Cardiac muscle cell (in vitro differentiated cells and primary cell): ENCODE results near the gene MERTK. TPM values are rescaled to one million over a fixed set of nuclear protein-coding genes. Genes with fewer than 3 reads are reported as not detected.
"Not testable (repeated sequence)": the region's sequence is repeated elsewhere in the genome, so short reads cannot be mapped to it uniquely, and the experiment has no call there.

Experiments
- DNase-seq, 2 donors: peaks; one replicate each; pipeline versions ENCODE4 v3.0.0 to v3.0.0-alpha.2; 2010 to 2017; ENCODE audit warnings: low read depth in 1 of 2, low spot score in 1 of 2
- H3K27ac ChIP-seq: fragments of 200-600 bp; sonication (generic); 2 replicates; pipeline ENCODE4 v1.5.1; 2016
- H3K27me3 ChIP-seq: fragments of 200-600 bp; sonication (generic); 2 replicates; pipeline ENCODE4 v1.6.0; 2016; ENCODE audit warnings: control low read depth
- H3K36me3 ChIP-seq: fragments of 200-600 bp; sonication (generic); 2 replicates; pipeline ENCODE4 v1.5.1; 2016; ENCODE audit warnings: control low read depth
- H3K4me1 ChIP-seq: fragments of 200-600 bp; sonication (generic); 2 replicates; pipeline ENCODE4 v1.8.1; 2017; ENCODE audit warnings: low read depth, mild to moderate bottlenecking, mixed run types
- H3K4me3 ChIP-seq: fragments of 200-600 bp; sonication (generic); 2 replicates; pipeline ENCODE4 v1.5.1; 2016; ENCODE audit warnings: mild to moderate bottlenecking
- H3K9me3 ChIP-seq: fragments of 200-600 bp; sonication (generic); 2 replicates; pipeline ENCODE4 v1.5.1; 2017; ENCODE audit warnings: low read depth, mild to moderate bottlenecking, control low read depth
- polyA plus RNA-seq: library from polyadenylated mRNA; unstranded; fragments of >200 nt; fragmentation: Nextera tagmentation; extraction: Ambion mirVana; gene quantifications from 2 replicates; pipeline ENCODE4 v1.2.1, GENCODE V29; 2016
- total RNA-seq: library from RNA; depleted of rRNA; stranded (reverse); fragments of >200 nt; gene quantifications from 2 replicates; pipeline ENCODE4 v1.2.3, GENCODE V29; 2016
- TF ChIP-seq, protein P1 (sequence below): IDR thresholded peaks from 2 replicates; pipeline ENCODE4 v1.5.1; 2012; ENCODE audit warnings: low read depth, mild to moderate bottlenecking, low read length

The MERTK gene
- total and polyA plus RNA-seq, 2 experiments from 2014 or later: 4.5 to 8.7 TPM

- TF ChIP-seq, protein P1, sequence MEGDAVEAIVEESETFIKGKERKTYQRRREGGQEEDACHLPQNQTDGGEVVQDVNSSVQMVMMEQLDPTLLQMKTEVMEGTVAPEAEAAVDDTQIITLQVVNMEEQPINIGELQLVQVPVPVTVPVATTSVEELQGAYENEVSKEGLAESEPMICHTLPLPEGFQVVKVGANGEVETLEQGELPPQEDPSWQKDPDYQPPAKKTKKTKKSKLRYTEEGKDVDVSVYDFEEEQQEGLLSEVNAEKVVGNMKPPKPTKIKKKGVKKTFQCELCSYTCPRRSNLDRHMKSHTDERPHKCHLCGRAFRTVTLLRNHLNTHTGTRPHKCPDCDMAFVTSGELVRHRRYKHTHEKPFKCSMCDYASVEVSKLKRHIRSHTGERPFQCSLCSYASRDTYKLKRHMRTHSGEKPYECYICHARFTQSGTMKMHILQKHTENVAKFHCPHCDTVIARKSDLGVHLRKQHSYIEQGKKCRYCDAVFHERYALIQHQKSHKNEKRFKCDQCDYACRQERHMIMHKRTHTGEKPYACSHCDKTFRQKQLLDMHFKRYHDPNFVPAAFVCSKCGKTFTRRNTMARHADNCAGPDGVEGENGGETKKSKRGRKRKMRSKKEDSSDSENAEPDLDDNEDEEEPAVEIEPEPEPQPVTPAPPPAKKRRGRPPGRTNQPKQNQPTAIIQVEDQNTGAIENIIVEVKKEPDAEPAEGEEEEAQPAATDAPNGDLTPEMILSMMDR: no peak
- DNase-seq: no peak
- Histone ChIP-seq H3K27ac (no peak overlapping the region), H3K4me1 (peaks cover 5% of the 10 kb centered on the region), H3K4me3 (no peak overlapping the region), H3K27me3 (no peaks in the 10 kb centered on the region), H3K36me3 (no peaks in the 10 kb centered on the region), H3K9me3 (no peaks in the 10 kb centered on the region)
Observed at GRCh38 chr2:111924617-111925107, 26.3 kb downstream of the MERTK start.

DNA sequence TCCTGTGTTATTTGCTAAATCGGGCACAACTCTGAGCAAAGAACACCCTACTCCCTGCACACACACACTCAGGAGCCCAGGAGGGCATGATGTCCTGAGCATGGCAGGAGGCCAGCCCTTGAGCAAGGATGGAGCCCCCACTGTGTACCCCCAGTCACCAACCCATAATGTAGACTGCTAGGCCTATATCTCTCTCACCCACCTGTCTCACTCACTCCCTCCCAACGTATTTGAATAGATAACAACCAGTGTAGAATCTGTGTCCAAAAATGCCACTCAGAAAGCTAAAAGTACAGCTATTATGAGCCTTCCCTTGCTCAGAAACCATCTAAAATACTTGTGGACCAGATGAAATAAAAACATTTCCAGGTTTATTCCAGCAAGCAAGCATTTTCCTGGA is 29.3 kb downstream of the MERTK start:
- no peak for DNase-seq

GRCh38 chr2:111930409-111930808 is 32.0 kb downstream of the MERTK start:
- Histone ChIP-seq H3K9me3 (no peaks in the 10 kb centered on the region), H3K4me1 (no peaks in the 10 kb centered on the region), H3K27ac (no peak overlapping the region), H3K27me3 (no peaks in the 10 kb centered on the region), H3K4me3 (no peak overlapping the region), H3K36me3 (no peaks in the 10 kb centered on the region)
- TF ChIP-seq, protein P1: no peak
- no peak for DNase-seq

More for the DNA sequence above, 29.3 kb downstream of the MERTK start:
- H3K36me3 ChIP-seq: no peaks in the 10 kb centered on the region
- TF ChIP-seq, protein P1: no peak
- no peak overlapping the region for H3K4me3 ChIP-seq
- no peaks in the 10 kb centered on the region for H3K9me3 ChIP-seq
- no peak overlapping the region for H3K27ac ChIP-seq
- no peaks in the 10 kb centered on the region for H3K27me3 ChIP-seq
- no peaks in the 10 kb centered on the region for H3K4me1 ChIP-seq

GRCh38 chr2:111930875-111931274 is 32.5 kb downstream of the MERTK start:
- H3K9me3 ChIP-seq: no peaks in the 10 kb centered on the region
- no peak overlapping the region for H3K27ac ChIP-seq
- no peaks in the 10 kb centered on the region for H3K36me3 ChIP-seq
- H3K4me3 ChIP-seq: no peak overlapping the region
- no peaks in the 10 kb centered on the region for H3K27me3 ChIP-seq
- H3K4me1 ChIP-seq: no peaks in the 10 kb centered on the region
- DNase-seq: peak in 1 of 2 donors; percentile 61
- TF ChIP-seq, protein P1: no peak

DNA sequence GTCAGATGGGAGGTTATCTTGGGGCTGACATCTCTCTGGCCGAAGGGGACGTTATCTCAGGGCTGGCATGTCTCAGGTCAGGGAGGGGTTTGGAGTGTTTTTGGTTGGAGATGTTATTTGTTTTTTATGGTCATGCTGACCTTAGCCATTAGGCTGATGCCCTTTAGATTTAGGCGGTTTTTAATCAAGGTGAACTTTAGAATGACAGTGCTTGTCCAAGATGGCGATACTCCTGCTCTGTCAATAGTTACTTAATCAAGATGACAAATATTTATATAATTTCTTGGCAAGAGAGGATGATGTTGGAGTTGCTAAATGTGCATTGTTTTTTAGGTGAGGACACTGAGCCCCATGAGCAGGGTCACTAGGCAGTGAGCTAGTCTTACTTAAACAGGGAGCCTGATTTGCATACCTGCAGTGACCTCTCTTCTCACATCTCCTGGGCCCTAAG is 34.5 kb downstream of the MERTK start:
- Histone ChIP-seq H3K4me3 (no peak overlapping the region), H3K9me3 (no peaks in the 10 kb centered on the region), H3K27ac (no peak overlapping the region), H3K36me3 (no peaks in the 10 kb centered on the region), H3K27me3 (no peaks in the 10 kb centered on the region), H3K4me1 (no peaks in the 10 kb centered on the region)
- DNase-seq: no peak
- TF ChIP-seq, protein P1: no peak

DNA sequence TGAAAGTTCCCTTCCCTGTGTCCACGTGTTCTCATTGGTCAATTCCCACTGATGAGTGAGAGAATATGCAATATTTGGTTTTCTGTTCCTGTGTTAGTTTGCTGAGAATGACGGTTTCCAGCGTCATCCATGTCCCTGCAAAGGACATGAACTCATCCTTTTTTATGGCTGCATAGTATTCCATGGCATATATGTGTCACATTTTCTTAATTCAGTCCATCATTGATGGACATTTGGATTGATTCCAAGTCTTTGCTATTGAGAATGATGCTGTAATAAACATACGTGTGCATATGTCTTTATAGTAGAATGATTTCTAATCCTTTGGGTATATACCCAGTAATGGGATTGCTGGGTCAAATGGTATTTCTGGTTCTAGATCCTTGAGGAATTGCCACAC is 35.5 kb downstream of the MERTK start:
- not testable (repeated sequence) for H3K27me3 ChIP-seq, H3K9me3 ChIP-seq, DNase-seq, H3K4me3 ChIP-seq, H3K36me3 ChIP-seq, H3K4me1 ChIP-seq, H3K27ac ChIP-seq
